Body of pancreas (tissue), 4 donors: ENCODE data around the gene SUSD3. TPM values are rescaled to one million over a fixed set of nuclear protein-coding genes. Genes with fewer than 3 reads are reported as not detected.

Source experiments
- ATAC-seq: fragments of 150-250 bp; one replicate; pipeline ENCODE4 v1.9.1; 2016
- DNase-seq, 4 donors: peaks; one replicate each; pipeline ENCODE4 v3.0.0-alpha.2; 2019
- H3K27ac ChIP-seq, 4 donors: fragments of 200-600 bp; sonication (generic); 1 replicate in 3 of 4; 2 replicates in 1 of 4; pipeline versions ENCODE4 v1.5.1 to v1.6.1; 2016 to 2019; ENCODE audit warnings: mild to moderate bottlenecking in 1 of 4, mixed read lengths in 1 of 4, moderate library complexity in 1 of 4
- H3K27me3 ChIP-seq, 2 donors: fragments of 200-600 bp; sonication (generic); one replicate each; pipeline ENCODE4 v1.6.0; 2016; ENCODE audit warnings: mild to moderate bottlenecking in 1 of 2
- H3K36me3 ChIP-seq, 2 donors: fragments of 200-600 bp; sonication (generic); replicated peaks in 1 of 2; 2 replicates each; pipeline ENCODE4 v1.5.1; 2016; ENCODE audit warnings: low read depth in 2 of 2; ENCODE audit not compliant: insufficient read depth in 1 of 2
- H3K4me1 ChIP-seq: fragments of 200-600 bp; sonication (generic); one replicate; pipeline ENCODE4 v1.6.0; 2016
- H3K4me3 ChIP-seq, 2 donors: fragments of 200-600 bp; sonication (generic); 1 replicate in 1 of 2; 2 replicates in 1 of 2; pipeline ENCODE4 v1.5.1; 2016 to 2019
- H3K9me3 ChIP-seq, 3 donors: fragments of 200-600 bp; sonication (generic); 1 replicate in 2 of 3; 2 replicates in 1 of 3; pipeline ENCODE4 v1.5.1; 2016
- CTCF ChIP-seq, 7 experiments: fragments of 450-650 bp in 4 of 7; fragments of 200-600 bp in 3 of 7; sonication (generic) in 3 of 7; IDR thresholded peaks; one replicate each; pipeline ENCODE4 v1.5.1; 2016 to 2019; ENCODE audit warnings: antibody characterized with exemption in 7 of 7
- POLR2A ChIP-seq, 3 donors: fragments of 450-650 bp; IDR thresholded peaks; one replicate each; pipeline ENCODE4 v1.6.1; 2016; ENCODE audit warnings: antibody characterized with exemption in 3 of 3, mild to moderate bottlenecking in 2 of 3
- WGBS, 2 donors: methylation state at CpG; one replicate each; pipeline ENCODE4 v1.1.5; 2017; 5-methylcytosine and 5-hydroxymethylcytosine counted together
- intact Hi-C: fragments of 100-400 bp; cut with DNase I; formaldehyde crosslinking; loops from one replicate; pipeline ENCODE4 v1.15.1; 2023
- total RNA-seq, 2 donors: library from RNA; depleted of rRNA; stranded (reverse); fragments of >200 nt; gene quantifications; one replicate each; pipeline ENCODE4 v1.1.0, GENCODE V29; 2016

SUSD3 gene
- total RNA-seq, 2 donors from 2014 or later = 3.6 TPM; not detected in 1

DNA sequence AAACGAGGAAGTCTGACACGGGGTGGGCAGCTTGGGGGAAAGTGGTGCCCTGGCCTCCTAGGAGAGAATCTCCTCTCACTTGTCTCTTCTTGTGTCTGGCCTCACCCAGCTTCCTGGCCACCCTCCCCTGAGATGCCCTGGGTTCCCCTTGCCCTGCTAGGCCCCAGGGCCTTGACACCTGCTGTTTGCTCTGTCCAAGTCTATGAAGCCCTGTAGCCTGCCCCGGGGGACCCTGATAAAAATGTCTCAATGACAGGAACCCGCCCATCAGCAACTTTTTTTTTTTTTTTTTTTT, 35.0 kb upstream of the SUSD3 start:
- Histone ChIP-seq H3K36me3 (no peaks in the 10 kb centered on the region), H3K27ac (no peak overlapping the region), H3K9me3 (no peaks in the 10 kb centered on the region), H3K27me3 (no peaks in the 10 kb centered on the region), H3K4me3 (no peak overlapping the region), H3K4me1 (no peaks in the 10 kb centered on the region)
- TF ChIP-seq CTCF (IDR thresholded peaks at IDR 0.05) = no peak
- TF ChIP-seq POLR2A (IDR thresholded peaks at IDR 0.05) = no peak
- 74 to 84% methylated on average over 4 of the region's 4 CpGs for WGBS, 2 donors
- no peak for DNase-seq
- ATAC-seq = no peak
- intact Hi-C loops = no loop called here

GRCh38 chr9:93024646-93024910, 33.9 kb upstream of the SUSD3 start:
- H3K9me3 ChIP-seq = no peaks in the 10 kb centered on the region
- no peak overlapping the region for H3K4me3 ChIP-seq
- intact Hi-C loops = no loop called here
- no peaks in the 10 kb centered on the region for H3K4me1 ChIP-seq
- WGBS, 2 donors = 66% methylated on average over 4 of the region's 4 CpGs; no CpG with 5 or more reads in 1 of the 2 donors
- no peak for DNase-seq
- H3K36me3 ChIP-seq = no peaks in the 10 kb centered on the region
- no peak overlapping the region for H3K27ac ChIP-seq
- H3K27me3 ChIP-seq = no peaks in the 10 kb centered on the region
- no peak for ATAC-seq
- TF ChIP-seq CTCF (IDR thresholded peaks at IDR 0.05) (no peak), POLR2A (IDR thresholded peaks at IDR 0.05) (no peak)

DNA sequence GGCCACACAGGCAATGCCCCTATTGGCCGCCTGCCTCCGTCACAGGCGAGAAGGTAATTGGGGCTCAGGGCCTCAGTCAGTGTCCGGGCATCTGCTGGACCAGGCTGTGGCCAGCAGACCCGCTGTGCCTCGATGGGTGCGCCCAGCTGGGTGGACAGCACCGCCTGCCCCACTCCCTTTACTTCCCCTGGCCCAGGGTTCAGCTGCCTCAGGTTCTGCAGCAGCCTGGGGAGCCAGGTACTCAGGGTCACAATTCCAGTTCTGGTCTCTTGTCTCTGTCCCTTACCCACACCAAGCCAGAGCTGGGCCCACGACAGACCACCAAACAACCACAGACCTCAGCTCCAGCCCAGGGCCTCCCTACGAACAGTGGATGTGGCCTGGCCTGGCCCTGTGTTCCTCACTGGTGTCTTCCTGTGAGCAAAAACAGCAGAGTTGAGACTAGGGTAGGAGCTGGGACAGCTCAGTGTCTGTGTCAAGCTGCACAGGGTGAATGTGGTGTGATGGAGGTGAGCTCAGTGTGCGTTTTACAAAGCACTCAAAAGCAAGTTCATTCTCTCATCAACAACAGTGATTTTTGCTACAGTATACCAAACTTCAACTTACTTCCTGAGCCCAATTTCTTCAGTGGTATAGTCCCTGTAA, 33.4 kb upstream of the SUSD3 start:
- intact Hi-C loops = no loop called here
- H3K27ac ChIP-seq = no peak overlapping the region

GRCh38 chr9:93025736-93026135, 32.8 kb upstream of the SUSD3 start:
- Histone ChIP-seq H3K27ac (no peak overlapping the region), H3K9me3 (no peaks in the 10 kb centered on the region), H3K4me3 (no peak overlapping the region), H3K36me3 (no peaks in the 10 kb centered on the region), H3K27me3 (no peaks in the 10 kb centered on the region), H3K4me1 (no peaks in the 10 kb centered on the region)
- intact Hi-C loops = no loop called here
- ATAC-seq (no peak), DNase-seq (no peak)
- WGBS, 2 donors = 66 to 73% methylated on average over 4 to 8 of the region's 8 CpGs
- TF ChIP-seq CTCF (IDR thresholded peaks at IDR 0.05) = no peak
- TF ChIP-seq POLR2A (IDR thresholded peaks at IDR 0.05) = no peak

More for the DNA sequence above, 33.4 kb upstream of the SUSD3 start:
- H3K4me3 ChIP-seq = no peak overlapping the region
- ATAC-seq (no peak), DNase-seq (no peak)
- H3K36me3 ChIP-seq = no peaks in the 10 kb centered on the region
- TF ChIP-seq CTCF (IDR thresholded peaks at IDR 0.05) = no peak
- TF ChIP-seq POLR2A (IDR thresholded peaks at IDR 0.05) = no peak
- H3K27me3 ChIP-seq = no peaks in the 10 kb centered on the region
- no peaks in the 10 kb centered on the region for H3K9me3 ChIP-seq
- H3K4me1 ChIP-seq = no peaks in the 10 kb centered on the region
- WGBS, 2 donors = 70 to 83% methylated on average over 3 to 7 of the region's 11 CpGs

GRCh38 chr9:93026640-93027039, 31.9 kb upstream of the SUSD3 start:
- no peak overlapping the region for H3K4me3 ChIP-seq
- H3K4me1 ChIP-seq = no peaks in the 10 kb centered on the region
- H3K27me3 ChIP-seq = no peaks in the 10 kb centered on the region
- ATAC-seq = no peak
- DNase-seq = no peak
- H3K9me3 ChIP-seq = no peaks in the 10 kb centered on the region
- intact Hi-C loops = no loop called here
- no peak for TF ChIP-seq POLR2A (IDR thresholded peaks at IDR 0.05)
- no peak for TF ChIP-seq CTCF (IDR thresholded peaks at IDR 0.05)
- 80 to 84% methylated on average over 5 to 7 of the region's 7 CpGs for WGBS, 2 donors
- H3K27ac ChIP-seq = no peak overlapping the region
- no peaks in the 10 kb centered on the region for H3K36me3 ChIP-seq
